GM12878 (cell line): ENCODE measurements around the gene ZFHX2. TPM values are rescaled to one million over a fixed set of nuclear protein-coding genes. Genes with fewer than 3 reads are reported as not detected.

Experiments
- BHLHE40 ChIP-seq, 2 experiments: fragments of 450-650 bp in 1 of 2; IDR thresholded peaks; 2 replicates each; pipeline ENCODE4 v1.6.1; 2011 to 2017; ENCODE audit warnings: low read depth in 2 of 2, borderline replicate concordance in 1 of 2, improper control_type of control experiment in 1 of 2, low read length in 1 of 2, mild to moderate bottlenecking in 1 of 2
- CBX5 ChIP-seq: sonication (generic); IDR thresholded peaks from 2 replicates; pipeline ENCODE4 v1.6.1; 2016; ENCODE audit warnings: low read depth, moderate library complexity, mild to moderate bottlenecking, inconsistent platforms
- CEBPB ChIP-seq, 2 experiments: fragments of 150-350 bp in 1 of 2; IDR thresholded peaks; 2 replicates each; pipeline ENCODE4 v1.6.1; 2012 to 2014; ENCODE audit warnings: low read depth in 2 of 2, low read length in 2 of 2, borderline replicate concordance in 1 of 2, inconsistent platforms in 1 of 2
- CUX1 ChIP-seq: IDR thresholded peaks from 2 replicates; pipeline ENCODE4 v1.6.1; 2012; ENCODE audit warnings: improper control_type of control experiment, low read depth, low read length; ENCODE audit not compliant: insufficient replicate concordance
- E2F8 ChIP-seq: fragments of 450-650 bp; IDR thresholded peaks from 2 replicates; pipeline ENCODE4 v1.6.1; 2018; ENCODE audit warnings: mild to moderate bottlenecking, low read depth, moderate library complexity; ENCODE audit not compliant: partially characterized antibody
- MEF2A ChIP-seq: IDR thresholded peaks from 2 replicates; pipeline ENCODE4 v1.6.1; 2011; ENCODE audit warnings: low read depth, mild to moderate bottlenecking, low read length, moderate library complexity; ENCODE audit not compliant: insufficient read depth
- NR2F1 ChIP-seq: fragments of 450-650 bp; conservative IDR thresholded peaks from 2 replicates; pipeline ENCODE4 v1.6.1; 2017; ENCODE audit warnings: mild to moderate bottlenecking
- PML ChIP-seq: IDR thresholded peaks from 2 replicates; pipeline ENCODE4 v1.6.1; 2012; ENCODE audit warnings: low read length, inconsistent platforms
- SIN3A ChIP-seq: IDR thresholded peaks from 2 replicates; pipeline ENCODE4 v1.6.1; 2012; ENCODE audit warnings: low read depth, low read length, improper control_type of control experiment
- WRNIP1 ChIP-seq: IDR thresholded peaks from 2 replicates; pipeline ENCODE4 v1.6.1; 2011; ENCODE audit warnings: low read depth, low read length, improper control_type of control experiment, borderline replicate concordance
- ZBTB4 ChIP-seq: fragments of 450-650 bp; formaldehyde crosslinking; IDR thresholded peaks from 2 replicates; pipeline ENCODE4 v1.4.0; 2022; ENCODE audit warnings: mild to moderate bottlenecking, moderate library complexity
- ZNF687 ChIP-seq: fragments of 450-650 bp; IDR thresholded peaks from 2 replicates; pipeline ENCODE4 v1.6.1; 2017; ENCODE audit warnings: mild to moderate bottlenecking, moderate library complexity
- polyA plus RNA-seq, 11 experiments: library from polyadenylated mRNA; depleted of rRNA in 4 of 11; unstranded in 6 of 11; stranded (reverse) in 5 of 11; fragments of >200 nt; fragmentation: Nextera tagmentation in 4 of 11; fragmentation: Illumina TruSeq in 1 of 11; extraction: Ambion mirVana in 4 of 11; extraction: Trizol in 1 of 11; gene quantifications; 1 replicate in 1 of 11; 2 replicates in 10 of 11; pipeline versions ENCODE4 v1.2.1 to v1.2.3, GENCODE V29; 2011 to 2016; ENCODE audit warnings: inconsistent platforms in 2 of 11, missing spikeins in 2 of 11, low read depth in 1 of 11
- total RNA-seq, 4 experiments: library from RNA; depleted of rRNA in 3 of 4; stranded (reverse); fragments of >200 nt in 3 of 4; fragmentation: Illumina TruSeq in 1 of 4; extraction: Trizol in 1 of 4; gene quantifications; 2 replicates each; pipeline versions ENCODE4 v1.2.1 to v1.2.3, GENCODE V29; 2013 to 2021

ZFHX2 gene
- total and polyA plus RNA-seq, 10 of the 15 experiments (the other 5 are each of a cell fraction or from before 2014, with no cell fraction given): 0.27 to 2.2 (median 0.55) TPM

GRCh38 chr14:23567186-23568020 lies 15.8 kb upstream of the ZFHX2 start, which contains the start of gene AP1G2 (continued):
- TF ChIP-seq ZNF687 (peak; percentile 74), NR2F1 (no peak), CBX5 (no peak), SIN3A (peak; percentile 49; the same call in 1 of the 2 replicates), PML (peak; percentile 92; the same call in 1 of the 2 replicates), E2F8 (no peak), CUX1 (no peak), MEF2A (no peak), CEBPB (IDR thresholded peaks at IDR 0.05; ENCODE audit: borderline replicate concordance in 1 of 2, low read depth in 2 of 2, low read length in 2 of 2) (no peak), WRNIP1 (no peak), BHLHE40 (IDR thresholded peaks at IDR 0.05; ENCODE audit: borderline replicate concordance in 1 of 2, low read depth in 2 of 2, low read length in 1 of 2) (peak in 1 of 2 experiments; percentile 13; a peak in 1 of 4 replicates), ZBTB4 (CRISPR knock-in tag) (no peak)
